Right kidney (tissue), 1 donor: ENCODE measurements around the gene ELF1.
"Not testable (repeated sequence)": the region's sequence is repeated elsewhere in the genome, so short reads cannot be mapped to it uniquely, and the experiment has no call there.

Source experiments
- DNase-seq: peaks from one replicate; pipeline ENCODE4 v3.0.0-alpha.2; 2016

The ELF1 gene

DNA sequence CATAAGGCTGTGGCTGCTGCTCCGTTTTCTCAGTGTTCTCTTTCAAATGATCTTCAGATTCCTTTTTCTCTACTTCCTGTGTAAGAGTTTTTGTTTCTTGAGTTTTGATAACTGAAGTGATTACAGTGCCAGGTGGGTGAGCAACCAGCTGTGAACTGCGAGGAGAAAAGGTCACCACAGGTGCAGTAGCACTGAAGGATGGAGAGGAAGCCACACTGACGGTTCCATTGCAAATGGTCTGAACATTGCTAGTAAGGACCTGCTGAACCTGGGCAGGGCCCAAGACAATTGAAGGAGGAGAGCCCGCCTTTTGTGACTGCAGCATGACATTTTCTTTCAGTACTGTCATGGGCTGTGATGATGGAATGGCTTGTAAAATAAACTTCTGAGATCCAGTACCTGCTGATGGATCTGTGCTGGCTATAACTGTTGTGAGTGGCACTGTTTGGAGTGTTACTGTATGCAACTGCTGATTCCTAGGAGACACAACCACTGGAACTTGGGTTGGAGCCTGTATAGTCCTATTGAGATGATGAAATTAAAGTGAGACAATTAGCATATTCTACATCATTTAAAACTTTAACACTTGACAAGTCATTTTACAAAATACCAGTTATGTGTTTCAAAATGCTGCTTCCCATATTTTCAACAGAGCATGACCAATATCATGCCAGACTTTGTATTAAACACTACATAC lies 85.5 kb downstream of the ELF1 start:
- DNase-seq, result no peak

DNA sequence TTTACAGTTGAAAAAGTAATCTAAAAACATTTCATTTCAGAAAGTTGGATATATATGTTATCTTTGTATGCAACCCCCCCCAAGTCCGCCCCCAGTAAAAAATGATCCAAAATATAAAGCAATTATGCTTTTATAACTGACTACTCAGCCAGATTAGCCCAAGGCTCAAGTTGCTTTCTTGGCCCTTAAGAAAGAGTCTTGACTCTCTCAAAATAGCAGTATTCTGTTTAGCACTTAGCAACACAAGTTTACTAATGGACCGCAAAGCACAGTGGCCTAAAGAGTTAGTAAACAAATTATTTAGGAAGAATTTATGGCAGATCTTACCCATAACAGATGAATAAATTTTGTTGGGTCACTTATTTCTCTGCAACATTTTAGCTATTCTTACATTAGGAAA lies 86.9 kb downstream of the ELF1 start:
- no peak for DNase-seq

DNA sequence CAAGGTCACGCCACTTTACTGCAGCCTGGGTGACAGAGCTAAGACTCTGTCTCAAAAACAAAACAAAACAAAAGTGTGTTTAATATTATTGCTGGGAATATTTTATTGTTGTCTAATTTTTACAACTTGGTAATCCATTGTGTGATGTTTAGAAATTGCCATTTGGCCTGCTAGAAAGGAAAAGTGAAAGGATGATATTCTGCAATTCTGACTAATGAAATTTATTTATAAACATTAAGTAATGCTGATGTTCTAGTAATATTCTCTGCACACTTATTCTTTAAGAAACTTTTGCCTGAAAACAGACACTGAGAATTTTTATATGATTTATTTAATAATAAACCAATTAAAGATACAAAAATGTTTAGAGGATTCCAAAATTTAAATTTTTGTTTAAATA lies 87.4 kb downstream of the ELF1 start:
- no peak for DNase-seq

DNA sequence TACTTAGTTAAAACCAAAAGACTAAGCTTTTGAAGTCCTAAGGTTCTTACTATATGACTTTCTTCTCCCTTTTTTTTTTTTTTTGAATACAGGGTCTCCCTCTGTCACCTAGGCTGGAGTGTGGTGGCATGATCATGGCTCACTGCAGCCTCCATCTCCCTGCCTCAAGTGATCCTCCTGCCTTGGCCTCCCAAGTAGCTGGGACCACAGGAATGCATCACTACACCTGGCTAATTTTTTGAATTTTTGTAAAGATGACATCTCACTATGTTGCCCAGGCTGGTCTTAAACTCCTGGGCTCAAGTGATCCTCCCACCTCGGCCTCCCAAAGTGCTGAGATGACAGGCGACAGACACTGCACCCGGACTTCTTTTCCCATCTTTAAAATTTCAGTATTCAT lies 89.2 kb downstream of the ELF1 start:
- DNase-seq, result not testable (repeated sequence)

DNA sequence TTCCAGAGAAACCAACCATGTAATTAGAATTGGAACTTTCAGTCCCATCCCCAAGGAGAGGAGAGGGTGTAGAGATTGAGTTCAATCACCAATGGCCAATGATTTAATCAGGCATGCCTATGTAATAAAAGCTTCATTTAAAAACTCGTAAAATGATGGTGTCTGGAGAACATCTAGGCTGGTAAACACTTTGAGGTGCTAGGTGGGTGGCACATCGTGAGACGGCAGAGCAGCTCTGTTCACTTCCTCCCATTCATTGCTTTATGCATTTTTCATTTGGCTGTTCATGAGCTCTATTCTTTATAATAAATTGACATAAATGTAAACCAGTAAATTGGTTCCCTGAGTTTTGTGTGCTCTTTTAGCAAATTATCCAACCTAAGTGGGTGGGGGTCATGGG lies 90.1 kb downstream of the ELF1 start:
- no peak for DNase-seq

DNA sequence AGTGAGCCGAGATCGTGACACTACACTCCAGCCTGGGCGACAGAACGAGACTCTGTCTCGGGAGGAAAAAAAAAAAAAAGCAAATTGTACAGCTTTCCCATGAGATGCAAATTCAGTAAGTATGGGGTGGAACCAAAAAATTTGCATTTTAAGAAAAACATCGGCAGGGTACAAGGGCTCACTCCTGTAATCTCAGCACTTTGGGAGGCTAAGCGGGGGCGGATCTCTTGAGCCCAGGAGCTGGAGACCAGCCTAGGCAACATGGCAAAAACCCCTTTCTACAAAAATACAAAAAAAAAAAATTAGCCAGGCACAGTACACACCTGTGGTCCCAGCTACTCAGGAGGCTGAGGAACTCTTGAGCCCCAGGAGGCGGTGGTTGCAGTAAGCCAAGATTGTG lies 91.2 kb downstream of the ELF1 start:
- DNase-seq, result no peak

DNA sequence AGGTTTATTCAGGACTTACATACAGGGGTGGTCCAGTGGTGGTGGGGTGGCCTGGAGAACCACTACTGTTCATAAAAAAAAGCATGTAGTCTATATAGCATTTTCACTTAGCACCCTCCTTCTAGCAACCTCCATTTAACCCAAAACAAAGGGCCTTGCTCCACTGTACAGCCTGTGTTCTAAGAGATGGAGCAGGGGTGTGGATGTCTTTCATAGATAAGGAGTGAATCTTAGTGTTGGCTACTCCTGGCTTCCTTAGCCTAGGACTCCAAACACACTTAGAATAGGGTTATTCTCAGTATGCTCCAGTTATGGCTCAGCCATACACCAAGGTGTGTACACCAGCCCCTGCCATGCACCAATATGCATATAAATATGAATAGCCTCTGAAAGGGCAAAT lies 95.2 kb downstream of the ELF1 start:
- no peak for DNase-seq

DNA sequence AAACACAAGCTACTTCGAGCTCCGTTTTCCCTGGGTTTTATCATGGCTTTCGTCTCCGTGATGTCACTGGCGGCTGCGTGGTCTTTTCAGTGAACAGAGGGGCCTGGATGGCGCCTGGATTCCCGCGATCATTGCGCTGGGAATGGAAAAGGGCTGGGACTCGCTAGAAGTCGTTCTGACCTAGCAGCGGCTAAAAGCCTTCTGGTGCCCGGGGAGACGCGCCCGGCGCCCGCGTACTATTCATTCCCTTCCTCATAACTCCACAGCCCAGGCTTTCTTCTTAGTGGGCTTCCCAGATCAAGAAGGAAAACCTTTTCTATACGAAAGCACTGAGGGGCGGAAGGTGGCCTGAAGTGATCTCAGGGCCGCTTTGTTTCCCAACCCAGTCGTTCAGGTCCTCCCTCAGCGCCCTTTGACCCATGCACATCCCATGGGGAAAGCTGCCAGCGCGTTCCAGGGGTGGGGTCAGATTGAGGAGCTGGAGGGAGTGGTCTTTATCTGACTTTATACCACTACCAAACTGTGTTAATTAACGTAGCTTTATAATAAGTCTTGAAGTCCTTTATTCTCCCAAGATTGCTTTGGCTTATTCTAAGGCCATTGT lies 96.6 kb downstream of the ELF1 start:
- peak; percentile 16 for DNase-seq

DNA sequence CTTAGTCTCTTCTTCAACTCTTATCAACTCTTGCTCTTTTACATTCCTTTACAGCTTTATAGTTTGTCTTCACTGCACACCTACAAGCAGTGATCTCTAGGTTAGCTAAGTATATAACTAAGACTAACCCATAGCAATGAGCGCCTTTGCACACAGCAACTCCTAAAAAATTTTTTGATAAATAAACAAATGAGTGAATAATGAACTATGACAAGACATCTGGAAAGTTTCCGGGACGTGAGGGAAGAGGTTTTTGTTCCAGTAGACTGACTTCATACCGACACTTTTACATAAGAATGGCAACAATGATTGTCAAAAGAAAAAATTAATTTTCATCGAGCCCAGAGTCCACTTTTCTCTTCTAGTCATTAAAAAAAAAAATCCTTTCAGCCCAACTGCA lies 98.3 kb downstream of the ELF1 start:
- DNase-seq, result peak; percentile 2

DNA sequence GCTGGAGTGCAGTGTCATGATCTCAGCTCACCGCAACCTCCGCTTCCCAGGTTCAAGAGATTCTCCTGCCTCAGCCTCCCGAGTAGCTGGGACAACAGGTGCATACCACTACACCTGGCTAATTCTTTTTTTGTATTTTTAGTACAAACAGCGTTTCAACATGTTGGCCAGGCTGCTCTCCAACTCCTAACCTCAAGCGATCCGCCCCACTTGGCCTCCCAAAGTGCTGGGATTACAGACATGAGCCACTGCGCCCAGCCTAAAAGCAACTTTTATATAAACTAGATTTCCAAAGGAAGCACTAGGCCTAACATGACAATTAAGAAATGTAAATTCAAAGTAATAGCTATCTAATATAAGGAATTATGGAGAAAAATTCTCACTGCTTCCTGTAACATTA lies 99.2 kb downstream of the ELF1 start:
- not testable (repeated sequence) for DNase-seq

DNA sequence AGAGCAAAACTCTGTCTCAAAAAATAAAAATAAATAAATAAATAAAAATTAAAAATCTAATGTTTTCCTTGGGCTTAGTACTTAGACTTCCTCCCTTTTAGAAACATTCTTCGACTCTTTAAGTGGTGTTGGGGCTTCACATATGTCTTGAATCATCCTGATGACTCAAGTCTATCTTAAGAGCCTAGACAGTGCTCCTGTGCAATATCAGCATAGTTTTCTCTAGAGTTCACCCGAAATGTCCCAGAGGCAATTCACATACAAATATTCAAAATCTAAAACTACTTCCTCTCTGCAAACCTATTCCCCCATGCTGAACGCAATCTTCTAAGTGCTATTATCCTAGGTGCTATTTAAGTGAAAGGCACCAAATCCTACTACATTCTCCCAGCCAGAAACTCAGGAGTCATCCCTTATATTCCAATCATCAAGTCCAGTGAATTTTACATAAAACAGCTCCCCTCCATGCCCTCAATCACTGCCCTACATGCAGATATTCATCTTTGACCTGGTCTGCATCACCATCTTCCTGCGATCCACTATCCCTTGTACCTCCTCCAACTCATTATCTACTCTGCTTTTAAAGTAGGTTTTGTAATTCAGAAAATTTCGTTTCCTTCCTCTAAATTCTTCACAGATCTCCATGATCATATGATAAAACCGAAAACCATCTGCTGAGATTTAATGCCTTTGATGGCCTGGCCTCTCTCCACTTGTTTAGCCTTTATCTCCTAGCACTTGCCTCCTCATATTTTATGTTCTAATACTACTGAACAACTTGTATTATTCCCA lies 102.7 kb downstream of the ELF1 start:
- DNase-seq, result no peak

DNA sequence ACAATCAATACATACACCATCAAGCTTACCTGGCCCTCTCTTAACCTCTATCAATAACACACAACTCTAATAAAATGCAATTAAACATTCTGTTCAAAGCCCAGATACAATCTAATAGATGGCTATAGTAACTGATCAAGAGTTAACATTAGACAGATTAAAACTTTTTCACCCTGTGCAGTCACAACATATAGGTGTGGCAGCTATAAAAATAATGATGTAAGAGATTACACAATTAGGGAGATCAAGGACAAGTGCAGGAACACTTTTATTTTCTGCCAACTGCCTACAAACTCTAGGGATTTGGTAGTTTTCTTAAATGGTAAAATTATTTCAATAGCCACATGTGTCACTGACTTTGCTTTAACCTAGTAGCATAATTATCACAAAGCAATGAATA lies 104.3 kb downstream of the ELF1 start:
- not testable (repeated sequence) for DNase-seq

DNA sequence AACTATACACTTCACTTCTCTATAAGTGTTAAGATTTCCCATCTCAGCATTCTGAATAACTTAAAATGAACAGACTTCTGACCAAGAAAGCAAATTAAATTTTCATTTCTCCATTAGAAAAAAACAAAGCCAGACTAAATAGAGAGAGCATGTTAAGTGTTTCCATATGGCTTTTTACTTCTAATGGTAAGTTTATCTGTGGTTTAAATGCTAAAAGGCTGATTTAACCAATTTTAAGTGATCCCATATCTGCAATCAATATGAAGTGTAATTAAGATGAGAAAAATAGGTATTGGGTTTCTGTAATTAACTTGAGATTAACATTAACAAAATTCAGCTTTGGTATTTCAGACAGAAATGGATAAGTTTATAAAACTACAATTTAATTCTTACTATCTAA lies 107.8 kb downstream of the ELF1 start:
- no peak for DNase-seq

DNA sequence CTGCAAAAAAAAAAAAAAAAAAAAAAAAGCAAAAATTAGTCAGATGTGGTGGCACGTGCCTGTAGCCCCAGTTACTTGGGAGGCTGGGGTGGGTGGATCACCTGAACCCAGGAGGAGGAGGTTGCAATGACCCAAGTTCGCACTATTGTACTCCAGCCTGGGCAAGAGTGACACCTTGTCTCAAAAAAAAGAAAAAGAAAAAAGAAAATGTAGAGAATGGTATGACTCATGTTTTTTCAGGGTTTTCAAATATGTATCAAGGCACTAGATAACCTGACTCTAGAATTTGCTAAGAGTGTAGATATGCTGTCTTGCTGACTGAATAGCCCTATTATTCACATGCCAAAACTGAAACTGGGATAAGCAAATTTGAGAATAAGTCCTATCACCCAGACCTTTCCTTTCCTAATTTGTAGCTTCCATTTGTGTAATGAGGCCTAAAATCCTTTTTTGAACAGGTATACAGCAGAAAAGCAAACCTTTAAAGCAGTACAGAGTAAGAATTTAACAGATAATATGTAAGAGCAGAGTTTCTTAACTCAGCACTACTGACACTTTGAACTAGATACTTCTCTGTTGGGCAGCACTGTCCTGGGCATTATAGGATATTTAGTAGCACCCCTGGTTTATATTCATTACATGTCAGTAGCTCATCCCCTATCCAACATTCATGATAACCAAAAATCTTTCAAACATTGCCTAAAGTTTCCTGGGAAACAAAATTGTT lies 108.6 kb downstream of the ELF1 start:
- no peak for DNase-seq

DNA sequence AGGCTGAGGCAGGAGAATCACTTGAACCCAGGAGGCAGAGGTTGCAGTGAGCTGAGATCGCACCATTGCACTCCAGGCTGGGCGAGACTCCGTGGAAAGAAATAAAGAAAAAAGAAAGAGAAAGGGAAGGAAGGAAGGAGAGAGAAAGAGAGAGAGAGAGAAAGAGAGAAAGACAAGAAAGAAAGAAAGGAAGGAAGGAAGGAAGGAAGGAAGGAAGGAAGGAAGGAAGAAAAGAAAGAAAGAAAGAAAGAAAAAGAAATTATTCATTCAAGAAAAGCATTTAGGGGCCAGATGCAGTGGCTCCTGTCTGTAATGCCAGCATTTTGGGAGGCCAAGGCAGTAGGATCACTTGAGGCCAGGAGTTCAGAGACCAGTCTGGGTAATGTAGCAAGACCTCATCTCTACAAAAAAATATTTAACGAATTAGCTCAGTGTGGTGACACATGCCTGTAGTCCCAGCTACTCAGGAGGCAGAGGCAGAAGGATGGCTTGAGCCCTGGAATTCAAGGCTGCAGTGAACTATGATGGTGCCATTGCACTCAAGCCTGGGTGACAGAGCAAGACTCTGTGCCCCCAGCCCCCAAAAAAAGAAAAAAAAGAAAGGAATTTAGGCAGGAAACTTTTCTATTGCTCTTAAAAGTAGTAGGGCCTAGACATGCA lies 109.4 kb downstream of the ELF1 start:
- DNase-seq, result not testable (repeated sequence)

DNA sequence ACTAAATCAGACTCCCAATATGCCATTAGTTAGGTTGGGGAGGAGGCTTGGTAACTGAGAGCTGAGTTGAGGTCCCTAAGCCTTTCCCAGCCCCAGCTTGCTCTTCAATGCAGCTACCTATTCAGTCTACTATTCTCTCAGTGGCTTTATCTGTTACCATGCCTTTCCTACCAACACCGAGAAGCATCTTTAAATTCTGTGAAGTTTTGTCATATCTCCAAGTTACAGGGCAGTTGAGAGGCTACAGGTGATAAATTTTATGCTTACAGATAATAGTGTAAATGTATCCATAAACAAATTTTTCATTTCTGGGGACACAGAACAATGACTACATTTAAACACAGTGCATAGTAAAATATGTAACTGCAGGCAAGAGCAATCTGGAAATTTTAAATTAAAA lies 110.6 kb downstream of the ELF1 start:
- no peak for DNase-seq

DNA sequence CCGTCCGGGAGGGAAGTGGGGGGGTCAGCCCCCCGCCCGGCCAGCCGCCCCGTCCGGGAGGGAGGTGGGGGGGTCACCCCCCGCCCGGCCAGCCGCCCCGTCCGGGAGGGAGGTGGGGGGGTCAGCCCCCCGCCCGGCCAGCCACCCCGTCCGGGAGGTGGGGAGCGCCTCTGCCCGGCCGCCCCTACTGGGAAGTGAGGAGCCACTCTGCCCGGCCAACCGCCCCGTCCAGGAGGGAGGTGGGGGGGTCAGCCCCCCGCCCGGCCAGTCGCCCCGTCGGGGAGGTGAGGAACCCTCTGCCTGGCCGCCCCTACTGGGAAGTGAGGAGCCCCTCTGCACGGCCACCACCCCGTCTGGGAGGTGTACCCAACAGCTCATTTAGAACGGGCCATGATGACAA lies 118.1 kb downstream of the ELF1 start:
- not testable (repeated sequence) for DNase-seq

DNA sequence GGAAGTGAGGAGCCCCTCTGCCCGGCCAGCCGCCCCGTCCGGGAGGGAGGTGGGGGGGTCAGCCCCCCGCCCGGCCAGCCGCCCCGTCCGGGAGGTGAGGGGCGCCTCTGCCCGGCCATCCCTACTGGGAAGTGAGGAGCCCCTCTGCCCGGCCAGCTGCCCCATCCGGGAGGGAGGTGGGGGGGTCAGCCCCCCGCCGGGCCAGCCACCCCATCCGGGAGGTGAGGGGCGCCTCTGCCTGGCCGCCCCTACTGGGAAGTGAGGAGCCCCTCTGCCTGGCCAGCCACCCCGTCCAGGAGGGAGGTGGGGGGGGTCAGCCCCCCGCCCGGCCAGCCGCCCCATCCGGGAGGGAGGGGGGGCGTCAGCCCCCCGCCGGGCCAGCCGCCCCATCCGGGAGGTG lies 118.5 kb downstream of the ELF1 start:
- not testable (repeated sequence) for DNase-seq

DNA sequence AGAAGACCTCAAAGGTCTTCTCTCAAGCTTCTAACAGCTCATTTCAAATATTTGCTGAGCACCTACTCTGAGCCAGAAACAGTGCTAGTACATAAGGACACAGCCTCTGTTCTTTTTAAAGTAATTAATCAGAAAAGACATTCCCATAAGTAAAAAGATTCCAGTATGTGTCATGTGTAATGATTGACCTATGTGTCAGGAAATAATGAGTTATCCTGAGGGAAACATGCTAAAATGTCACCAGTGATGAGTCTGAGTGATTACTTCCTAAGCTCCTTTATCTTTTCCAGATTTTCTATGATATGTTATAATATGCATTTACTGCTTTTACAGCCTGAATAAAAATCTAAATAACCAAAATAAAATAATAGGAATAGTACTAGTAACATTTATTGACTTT lies 122.1 kb downstream of the ELF1 start:
- no peak for DNase-seq

DNA sequence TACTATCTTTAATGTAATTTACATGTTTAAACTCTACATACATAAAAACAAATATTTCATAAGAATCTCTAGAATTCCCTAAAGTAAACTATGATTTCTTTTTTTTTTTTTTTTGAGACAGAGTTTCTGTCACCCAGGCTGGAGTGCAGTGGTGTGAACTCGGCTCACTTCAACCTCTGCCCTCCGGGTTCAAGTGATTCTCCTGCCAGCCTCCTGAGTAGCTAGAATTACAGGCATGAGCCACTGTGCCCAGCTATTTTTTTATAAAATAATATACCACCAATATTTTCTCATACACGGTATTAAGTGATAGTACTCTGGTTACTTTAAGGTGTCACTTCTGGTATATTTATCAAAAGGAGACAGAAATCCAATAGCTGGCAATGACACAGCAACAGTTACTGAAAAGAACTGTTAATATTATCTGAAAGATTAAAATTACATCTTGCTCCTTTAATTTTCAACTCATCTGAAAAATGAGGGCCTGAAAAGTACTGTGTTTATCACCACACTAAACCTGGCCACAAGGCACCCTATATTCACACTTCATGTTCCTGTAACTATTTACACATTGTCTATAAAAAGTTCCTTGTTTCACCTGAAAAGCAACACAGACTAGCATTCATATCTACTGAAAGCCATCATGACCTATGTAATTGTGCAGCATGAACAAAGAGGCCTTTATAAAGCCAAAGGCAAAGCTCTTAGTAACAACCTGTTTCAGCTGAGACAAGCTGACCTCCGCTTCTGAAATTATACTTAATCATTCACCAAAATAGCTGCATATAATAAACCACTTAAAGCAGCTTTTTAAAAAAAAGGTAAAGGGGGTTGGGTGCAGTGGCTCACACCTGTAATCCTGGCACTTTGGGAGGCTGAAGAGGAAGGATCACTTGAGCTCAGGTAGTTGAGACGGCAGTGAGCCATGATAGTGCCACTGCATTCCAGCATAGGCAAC lies 123.6 kb downstream of the ELF1 start:
- no peak for DNase-seq

DNA sequence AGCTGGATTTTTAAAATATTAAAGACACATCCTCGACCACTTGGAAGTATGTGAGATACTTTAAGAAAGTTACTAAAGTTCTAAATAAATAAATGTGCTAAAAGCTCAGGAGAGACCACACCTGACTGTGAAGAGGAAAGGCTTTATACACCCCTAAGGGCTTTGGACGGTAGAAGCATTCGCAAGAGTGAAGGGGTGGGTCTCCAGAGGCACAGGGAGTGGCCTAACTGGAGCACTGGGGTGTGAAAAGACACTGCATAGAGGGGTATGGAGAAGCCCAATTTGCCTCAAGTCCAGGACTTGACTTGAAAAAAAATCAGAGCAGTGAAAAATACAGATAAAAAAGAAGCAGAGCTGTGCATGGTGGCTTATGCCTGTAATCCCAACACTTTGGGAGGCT lies 125.5 kb downstream of the ELF1 start:
- not testable (repeated sequence) for DNase-seq
